Kidney (tissue), 14 donors: ENCODE measurements around the gene UBQLN3. TPM values are rescaled to one million over a fixed set of nuclear protein-coding genes. Genes with fewer than 3 reads are reported as not detected.

Experiments
- DNase-seq, 5 donors: peaks; one replicate each; pipeline ENCODE4 v3.0.0-alpha.2; 2013 to 2020
- FAIRE-seq: peaks from 2 replicates; lab custom pipeline; 2012; peaks lifted over from hg19 to GRCh38; lab: Jason Lieb, UNC
- H3K27ac ChIP-seq, 2 donors: one replicate each; pipeline ENCODE4 v1.7.0; 2013; ENCODE audit warnings: low read depth in 2 of 2, low read length in 2 of 2, inconsistent platforms in 1 of 2
- H3K27me3 ChIP-seq: one replicate; pipeline ENCODE4 v1.7.1; 2013; ENCODE audit warnings: low read length, inconsistent platforms; ENCODE audit not compliant: control insufficient read depth, insufficient read depth
- H3K36me3 ChIP-seq, 3 donors: one replicate each; pipeline versions ENCODE4 v1.7.0 to v1.7.1; 2013; ENCODE audit warnings: low read length in 3 of 3, control low read depth in 1 of 3, inconsistent platforms in 1 of 3; ENCODE audit not compliant: insufficient read depth in 3 of 3, control insufficient read depth in 2 of 3
- H3K4me1 ChIP-seq, 3 donors: one replicate each; pipeline versions ENCODE4 v1.7.0 to v1.7.1; 2013; ENCODE audit warnings: low read length in 3 of 3, inconsistent platforms in 1 of 3, low read depth in 1 of 3; ENCODE audit not compliant: control insufficient read depth in 2 of 3, insufficient read depth in 2 of 3
- H3K4me3 ChIP-seq, 3 donors: one replicate each; pipeline versions ENCODE4 v1.7.0 to v1.8.1; 2013; ENCODE audit warnings: low read length in 3 of 3, control low read depth in 1 of 3, inconsistent platforms in 1 of 3
- H3K9ac ChIP-seq, 3 donors: one replicate each; pipeline versions ENCODE4 v1.7.0 to v1.7.1; 2013; ENCODE audit warnings: low read length in 3 of 3, control low read depth in 1 of 3, inconsistent platforms in 1 of 3
- H3K9me3 ChIP-seq, 3 donors: one replicate each; pipeline versions ENCODE4 v1.7.0 to v1.7.1; 2013; ENCODE audit warnings: low read length in 3 of 3, control low read depth in 1 of 3, inconsistent platforms in 1 of 3; ENCODE audit not compliant: control insufficient read depth in 2 of 3, insufficient read depth in 1 of 3
- intact Hi-C: fragments of 100-400 bp; cut with DNase I; formaldehyde crosslinking; loops from one replicate; pipeline ENCODE4 v1.11.1; 2022
- polyA plus RNA-seq: library from polyadenylated mRNA; stranded (reverse); fragments of 350-450 nt; fragmentation: Illumina TruSeq; extraction: RNeasy Lipid Tissue Mini Kit (QIAGEN cat#74804); gene quantifications from one replicate; pipeline ENCODE4 v1.2.3, GENCODE V29; 2014; ENCODE audit warnings: low read depth, low replicate concordance; ENCODE audit not compliant: insufficient read depth
- total RNA-seq: library from RNA; stranded (reverse); fragmentation: NEBNext Ultra II Directional; extraction: Animal tissue kit (Norgen Biotek cat#: 25700); gene quantifications from one replicate; pipeline ENCODE4 v1.2.1, GENCODE V29; 2021
- TF ChIP-seq, protein P1 (sequence below): IDR thresholded peaks from 3 replicates; pipeline ENCODE4 v1.5.1; 2012; ENCODE audit warnings: mild to moderate bottlenecking, moderate library complexity, borderline replicate concordance; ENCODE audit not compliant: insufficient read depth; ENCODE audit errors: extremely low read depth
- donor health status: control.
- donor health status: control.
- donor health status: control.
- donor health status: control.
- donor health status: control.
- donor health status: DM: yes; HTN: yes; CAD: no.
- donor health status: Normal renal cell carcinoma (clear cell type).

The UBQLN3 gene
- total and polyA plus RNA-seq, 2 donors from 2014 or later: 0.35 TPM; not detected in 1

DNA sequence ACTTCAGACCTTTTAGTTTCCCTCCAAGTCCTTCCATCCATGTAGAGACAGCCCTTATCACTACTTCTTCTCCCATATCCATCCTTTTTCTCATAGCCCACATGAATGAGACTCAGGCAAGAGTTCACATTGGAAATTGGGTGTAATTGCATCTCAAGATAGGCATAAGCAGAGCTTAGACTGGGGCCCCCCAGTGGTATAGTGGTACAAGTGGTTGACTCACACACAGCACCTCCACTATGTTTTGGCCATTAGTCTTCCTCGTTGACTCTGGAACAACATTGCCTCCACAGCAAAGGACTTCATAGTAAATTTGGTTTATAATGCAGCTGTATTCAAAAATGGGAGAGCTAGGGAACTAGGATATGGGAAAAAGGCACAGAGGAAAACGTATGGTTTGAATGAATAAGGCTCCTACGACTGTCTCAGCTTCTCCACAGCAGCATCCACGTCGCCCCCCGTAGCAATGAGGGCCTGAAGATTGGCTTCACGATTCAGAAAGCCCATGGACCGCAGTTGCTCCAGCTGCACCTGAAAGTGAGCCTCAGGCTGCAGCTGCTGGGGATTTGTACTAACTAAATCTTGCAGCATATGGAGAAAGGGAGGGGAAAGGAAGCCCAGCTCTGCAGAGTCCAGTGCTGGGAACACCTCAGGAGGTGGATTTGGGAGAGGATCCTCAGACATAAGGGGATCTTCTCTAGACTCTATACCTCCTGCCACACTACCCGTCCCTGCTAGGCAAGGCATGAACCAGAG is 2.4 kb downstream of the UBQLN3 start:
- Histone ChIP-seq H3K36me3 (no peaks in the 10 kb centered on the region), H3K9me3 (no peaks in the 10 kb centered on the region), H3K27ac (no peak overlapping the region), H3K27me3 (no peaks in the 10 kb centered on the region), H3K4me1 (no peaks in the 10 kb centered on the region), H3K4me3 (no peak overlapping the region), H3K9ac (no peak overlapping the region)
- TF ChIP-seq, protein P1, sequence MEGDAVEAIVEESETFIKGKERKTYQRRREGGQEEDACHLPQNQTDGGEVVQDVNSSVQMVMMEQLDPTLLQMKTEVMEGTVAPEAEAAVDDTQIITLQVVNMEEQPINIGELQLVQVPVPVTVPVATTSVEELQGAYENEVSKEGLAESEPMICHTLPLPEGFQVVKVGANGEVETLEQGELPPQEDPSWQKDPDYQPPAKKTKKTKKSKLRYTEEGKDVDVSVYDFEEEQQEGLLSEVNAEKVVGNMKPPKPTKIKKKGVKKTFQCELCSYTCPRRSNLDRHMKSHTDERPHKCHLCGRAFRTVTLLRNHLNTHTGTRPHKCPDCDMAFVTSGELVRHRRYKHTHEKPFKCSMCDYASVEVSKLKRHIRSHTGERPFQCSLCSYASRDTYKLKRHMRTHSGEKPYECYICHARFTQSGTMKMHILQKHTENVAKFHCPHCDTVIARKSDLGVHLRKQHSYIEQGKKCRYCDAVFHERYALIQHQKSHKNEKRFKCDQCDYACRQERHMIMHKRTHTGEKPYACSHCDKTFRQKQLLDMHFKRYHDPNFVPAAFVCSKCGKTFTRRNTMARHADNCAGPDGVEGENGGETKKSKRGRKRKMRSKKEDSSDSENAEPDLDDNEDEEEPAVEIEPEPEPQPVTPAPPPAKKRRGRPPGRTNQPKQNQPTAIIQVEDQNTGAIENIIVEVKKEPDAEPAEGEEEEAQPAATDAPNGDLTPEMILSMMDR: no peak
- DNase-seq (no peak), FAIRE-seq (no peak)
- intact Hi-C loops: no loop called here

DNA sequence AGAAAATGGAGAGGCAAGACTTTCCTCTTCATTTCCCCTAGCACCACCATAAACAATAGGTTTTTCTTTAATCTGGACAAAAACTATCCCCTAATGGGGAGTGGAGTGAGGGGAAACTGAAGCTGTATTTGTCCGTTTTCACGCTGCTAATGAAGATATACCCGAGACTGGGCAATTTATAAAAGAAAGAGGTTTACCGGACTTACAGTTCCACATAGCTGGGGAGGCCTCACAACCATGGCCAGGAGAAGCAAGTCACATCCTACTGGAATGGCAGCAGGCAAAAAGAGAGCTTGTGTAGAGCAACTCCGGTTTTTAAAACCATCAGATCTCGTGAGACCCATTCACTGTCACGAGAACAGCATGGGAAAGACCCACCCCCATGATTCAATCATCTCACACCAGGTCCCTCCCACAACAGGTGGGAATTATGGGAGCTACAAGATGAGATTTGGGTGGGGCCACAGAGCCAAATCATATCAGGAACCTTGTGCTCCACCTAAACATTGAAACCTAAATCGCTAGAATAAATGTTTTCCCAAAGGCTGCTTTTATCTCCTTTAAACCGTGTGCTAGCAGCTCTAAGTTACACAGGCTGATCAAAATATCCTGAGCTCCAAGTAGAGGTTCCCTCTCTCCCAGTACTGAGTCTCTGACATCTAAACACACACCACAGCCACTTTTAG is 4.3 kb downstream of the UBQLN3 start:
- no peaks in the 10 kb centered on the region for H3K9me3 ChIP-seq
- no peaks in the 10 kb centered on the region for H3K36me3 ChIP-seq
- no peak overlapping the region for H3K27ac ChIP-seq
- H3K27me3 ChIP-seq: no peaks in the 10 kb centered on the region
- H3K4me1 ChIP-seq: no peaks in the 10 kb centered on the region
- H3K4me3 ChIP-seq: no peak overlapping the region
- DNase-seq: no peak
- intact Hi-C loops: no loop called here
- FAIRE-seq: no peak
- no peak overlapping the region for H3K9ac ChIP-seq
- TF ChIP-seq, protein P1: no peak

GRCh38 chr11:5504403-5504921 is 5.3 kb downstream of the UBQLN3 start:
- peak in 3 of 5 donors; percentile 16 to 59 (median 17) for DNase-seq

More at GRCh38 chr11:5504403-5504921, 5.3 kb downstream of the UBQLN3 start:
- Histone ChIP-seq H3K4me3 (no peak overlapping the region), H3K27ac (no peak overlapping the region), H3K4me1 (no peaks in the 10 kb centered on the region), H3K9me3 (no peaks in the 10 kb centered on the region), H3K36me3 (no peaks in the 10 kb centered on the region), H3K27me3 (no peaks in the 10 kb centered on the region), H3K9ac (no peak overlapping the region)
- peak; percentile 35 for FAIRE-seq
- intact Hi-C loops: no loop called here
- TF ChIP-seq, protein P1: no peak
